HepG2 (cell line): ENCODE data around the gene VAMP5. TPM values are rescaled to one million over a fixed set of nuclear protein-coding genes. Genes with fewer than 3 reads are reported as not detected.

Source experiments
- DNMT3B ChIP-seq: conservative IDR thresholded peaks from 2 replicates; pipeline ENCODE4 v1.6.1; 2016; ENCODE audit warnings: missing biosample characterization, control low read depth
- MAFG ChIP-seq: sonication (generic); formaldehyde crosslinking; IDR thresholded peaks from 2 replicates; pipeline ENCODE4 v1.5.1; 2020; ENCODE audit warnings: mild to moderate bottlenecking, missing genetic modification reagents
- NBN ChIP-seq: fragments of 450-650 bp; conservative IDR thresholded peaks from 2 replicates; pipeline ENCODE4 v1.6.1; 2017
- NR2C2 ChIP-seq: sonication (generic); formaldehyde crosslinking; IDR thresholded peaks from 2 replicates; pipeline ENCODE4 v1.4.0; 2020; ENCODE audit warnings: missing genetic modification reagents, mild to moderate bottlenecking, moderate library complexity, borderline replicate concordance
- NR2F2 ChIP-seq: IDR thresholded peaks from 2 replicates; pipeline ENCODE4 v1.6.1; 2012; ENCODE audit warnings: low read depth, inconsistent platforms, borderline replicate concordance
- PPARG ChIP-seq: conservative IDR thresholded peaks from 2 replicates; pipeline ENCODE4 v1.6.1; 2016; ENCODE audit warnings: missing biosample characterization, missing genetic modification reagents
- RBM39 ChIP-seq: fragments of 200-400 bp; formaldehyde crosslinking; IDR thresholded peaks from one replicate; pipeline ENCODE4 v1.6.1; 2018; ENCODE audit warnings: antibody characterized with exemption, mild to moderate bottlenecking, low read depth, low read length; ENCODE audit not compliant: poor library complexity, severe bottlenecking
- RFX5 ChIP-seq: IDR thresholded peaks from 2 replicates; pipeline ENCODE4 v1.6.1; 2011; ENCODE audit warnings: low read depth, low read length, improper control_type of control experiment
- TBL1XR1 ChIP-seq: fragments of 150-350 bp; IDR thresholded peaks from 2 replicates; pipeline ENCODE4 v1.6.1; 2014; ENCODE audit warnings: borderline replicate concordance, low read length; ENCODE audit not compliant: partially characterized antibody
- YY1 ChIP-seq: IDR thresholded peaks from 2 replicates; pipeline ENCODE4 v1.6.1; 2011; ENCODE audit warnings: low read length, low read depth, moderate library complexity, mild to moderate bottlenecking; ENCODE audit not compliant: insufficient read depth, insufficient replicate concordance
- ZBTB3 ChIP-seq: sonication (generic); formaldehyde crosslinking; IDR thresholded peaks from 2 replicates; pipeline ENCODE4 v1.4.0; 2020; ENCODE audit warnings: low read depth, mild to moderate bottlenecking, moderate library complexity, missing genetic modification reagents, borderline replicate concordance
- ZMYM4 ChIP-seq: sonication (generic); formaldehyde crosslinking; IDR thresholded peaks from 2 replicates; pipeline ENCODE4 v1.8.1; 2023; ENCODE audit warnings: mild to moderate bottlenecking, missing genetic modification reagents
- ZNF607 ChIP-seq: sonication (generic); formaldehyde crosslinking; IDR thresholded peaks from 2 replicates; pipeline ENCODE4 v1.5.1; 2020; ENCODE audit warnings: missing genetic modification reagents, mild to moderate bottlenecking, borderline replicate concordance
- ZSCAN30 ChIP-seq: sonication (generic); formaldehyde crosslinking; IDR thresholded peaks from 2 replicates; pipeline ENCODE4 v1.5.0; 2020; ENCODE audit warnings: mild to moderate bottlenecking, missing genetic modification reagents
- polyA plus RNA-seq, 8 experiments: library from polyadenylated mRNA; depleted of rRNA in 3 of 8; stranded (reverse) in 7 of 8; unstranded in 1 of 8; fragments of >200 nt; fragmentation: Illumina TruSeq in 4 of 8; extraction: Trizol in 4 of 8; gene quantifications; 2 replicates each; pipeline versions ENCODE4 v1.2.1 to v1.2.3, GENCODE V29; 2011 to 2016; ENCODE audit warnings: low read depth in 4 of 8, missing spikeins in 1 of 8, mixed read lengths in 1 of 8; ENCODE audit not compliant: insufficient read depth in 1 of 8
- total RNA-seq, 5 experiments: library from RNA; depleted of rRNA; stranded (reverse); fragments of >200 nt; fragmentation: Illumina TruSeq; extraction: Trizol; gene quantifications; 2 replicates each; pipeline ENCODE4 v1.2.3, GENCODE V29; 2016; ENCODE audit warnings: low read depth in 1 of 5
- TF ChIP-seq, protein P1 (sequence below): sonication (generic); formaldehyde crosslinking; conservative IDR thresholded peaks from 2 replicates; pipeline ENCODE4 v1.8.0; 2022; ENCODE audit warnings: missing genetic modification reagents
- TF ChIP-seq, protein P2 (sequence below): sonication (generic); formaldehyde crosslinking; IDR thresholded peaks from 2 replicates; pipeline ENCODE4 v1.8.1; 2023; ENCODE audit warnings: missing genetic modification reagents, inconsistent platforms, borderline replicate concordance
- TF ChIP-seq, protein P3 (sequence below): IDR thresholded peaks from 2 replicates; pipeline ENCODE4 v1.6.1; 2016; ENCODE audit warnings: missing compliant biosample characterization, missing genetic modification reagents, borderline replicate concordance
- TF ChIP-seq, protein P4 (sequence below): sonication (generic); IDR thresholded peaks from 2 replicates; pipeline ENCODE4 v1.6.1; 2016; ENCODE audit warnings: low read depth, borderline replicate concordance
- TF ChIP-seq, protein P5 (sequence below): sonication (generic); formaldehyde crosslinking; IDR thresholded peaks from 2 replicates; pipeline ENCODE4 v1.5.0; 2020; ENCODE audit warnings: mild to moderate bottlenecking, missing genetic modification reagents, borderline replicate concordance

Gene VAMP5
- total and polyA plus RNA-seq, 2 of the 13 experiments (the other 11 are each of a cell fraction or from before 2014, with no cell fraction given) = 7.2 to 56.7 TPM

DNA sequence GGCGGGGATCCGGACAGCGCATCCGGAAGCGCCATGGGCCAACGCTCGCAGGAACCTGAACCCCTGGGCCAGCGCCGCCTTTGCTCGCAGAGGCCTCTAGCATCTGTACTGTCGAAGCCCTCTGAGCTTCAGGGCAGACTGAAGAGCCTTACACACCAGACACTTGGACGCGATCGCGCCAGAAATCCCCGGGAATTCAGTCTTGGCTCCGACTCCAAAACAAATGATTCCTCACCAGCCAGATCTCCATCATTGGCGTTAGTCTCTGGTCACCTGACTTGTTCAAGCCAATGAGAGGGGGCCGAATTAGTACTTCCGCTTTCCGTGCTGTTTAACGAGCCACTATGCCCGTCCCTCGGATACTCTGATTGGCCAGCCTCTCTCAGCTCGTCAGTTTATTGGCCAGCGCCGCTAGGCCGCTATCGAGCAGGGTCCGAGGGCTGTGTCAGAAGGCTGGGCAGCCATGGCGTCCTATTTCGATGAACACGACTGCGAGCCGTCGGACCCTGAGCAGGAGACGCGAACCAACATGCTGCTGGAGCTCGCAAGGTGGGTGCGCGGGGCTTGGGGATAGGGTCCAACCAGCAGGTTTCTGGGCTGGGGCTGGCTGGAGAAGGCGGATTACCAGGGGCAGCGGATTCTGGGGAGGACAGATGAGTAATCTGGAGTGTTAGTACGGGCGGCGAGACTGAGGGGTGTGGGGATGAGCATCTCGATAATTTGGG lies 11.2 kb downstream of the VAMP5 start, which contains the start of gene RNF181 (continued):
- peak; percentile 87; the same call in 1 of the 2 replicates for TF ChIP-seq ZBTB3
- TF ChIP-seq NR2F2 = no peak; the same call in 1 of the 2 replicates
- TF ChIP-seq DNMT3B (CRISPR knock-in tag) = no peak
- TF ChIP-seq PPARG = 0 out of 2 replicates have a peak, but pooled peaks have one; percentile 22
- no peak for TF ChIP-seq NBN
- peak; percentile 95 for TF ChIP-seq ZMYM4 (CRISPR knock-in tag)
- TF ChIP-seq ZNF607 (CRISPR knock-in tag) = peak; percentile 92
- TF ChIP-seq, protein P1, sequence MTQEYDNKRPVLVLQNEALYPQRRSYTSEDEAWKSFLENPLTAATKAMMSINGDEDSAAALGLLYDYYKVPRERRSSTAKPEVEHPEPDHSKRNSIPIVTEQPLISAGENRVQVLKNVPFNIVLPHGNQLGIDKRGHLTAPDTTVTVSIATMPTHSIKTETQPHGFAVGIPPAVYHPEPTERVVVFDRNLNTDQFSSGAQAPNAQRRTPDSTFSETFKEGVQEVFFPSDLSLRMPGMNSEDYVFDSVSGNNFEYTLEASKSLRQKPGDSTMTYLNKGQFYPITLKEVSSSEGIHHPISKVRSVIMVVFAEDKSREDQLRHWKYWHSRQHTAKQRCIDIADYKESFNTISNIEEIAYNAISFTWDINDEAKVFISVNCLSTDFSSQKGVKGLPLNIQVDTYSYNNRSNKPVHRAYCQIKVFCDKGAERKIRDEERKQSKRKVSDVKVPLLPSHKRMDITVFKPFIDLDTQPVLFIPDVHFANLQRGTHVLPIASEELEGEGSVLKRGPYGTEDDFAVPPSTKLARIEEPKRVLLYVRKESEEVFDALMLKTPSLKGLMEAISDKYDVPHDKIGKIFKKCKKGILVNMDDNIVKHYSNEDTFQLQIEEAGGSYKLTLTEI (CRISPR knock-in tag) = no peak
- TF ChIP-seq, protein P2, sequence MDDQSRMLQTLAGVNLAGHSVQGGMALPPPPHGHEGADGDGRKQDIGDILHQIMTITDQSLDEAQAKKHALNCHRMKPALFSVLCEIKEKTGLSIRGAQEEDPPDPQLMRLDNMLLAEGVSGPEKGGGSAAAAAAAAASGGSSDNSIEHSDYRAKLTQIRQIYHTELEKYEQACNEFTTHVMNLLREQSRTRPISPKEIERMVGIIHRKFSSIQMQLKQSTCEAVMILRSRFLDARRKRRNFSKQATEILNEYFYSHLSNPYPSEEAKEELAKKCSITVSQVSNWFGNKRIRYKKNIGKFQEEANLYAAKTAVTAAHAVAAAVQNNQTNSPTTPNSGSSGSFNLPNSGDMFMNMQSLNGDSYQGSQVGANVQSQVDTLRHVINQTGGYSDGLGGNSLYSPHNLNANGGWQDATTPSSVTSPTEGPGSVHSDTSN (CRISPR knock-in tag) = no peak
- TF ChIP-seq TBL1XR1 = peak; percentile 48
- no peak for TF ChIP-seq MAFG (CRISPR knock-in tag)
- peak; percentile 64; the same call in 1 of the 2 replicates for TF ChIP-seq NR2C2 (CRISPR knock-in tag)
- TF ChIP-seq RFX5 = peak; percentile 74; the same call in 1 of the 2 replicates
- peak; percentile 94 for TF ChIP-seq YY1
- TF ChIP-seq, protein P3, sequence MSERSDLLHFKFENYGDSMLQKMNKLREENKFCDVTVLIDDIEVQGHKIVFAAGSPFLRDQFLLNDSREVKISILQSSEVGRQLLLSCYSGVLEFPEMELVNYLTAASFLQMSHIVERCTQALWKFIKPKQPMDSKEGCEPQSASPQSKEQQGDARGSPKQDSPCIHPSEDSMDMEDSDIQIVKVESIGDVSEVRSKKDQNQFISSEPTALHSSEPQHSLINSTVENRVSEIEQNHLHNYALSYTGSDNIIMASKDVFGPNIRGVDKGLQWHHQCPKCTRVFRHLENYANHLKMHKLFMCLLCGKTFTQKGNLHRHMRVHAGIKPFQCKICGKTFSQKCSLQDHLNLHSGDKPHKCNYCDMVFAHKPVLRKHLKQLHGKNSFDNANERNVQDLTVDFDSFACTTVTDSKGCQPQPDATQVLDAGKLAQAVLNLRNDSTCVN (CRISPR knock-in tag) = no peak
- TF ChIP-seq, protein P4, sequence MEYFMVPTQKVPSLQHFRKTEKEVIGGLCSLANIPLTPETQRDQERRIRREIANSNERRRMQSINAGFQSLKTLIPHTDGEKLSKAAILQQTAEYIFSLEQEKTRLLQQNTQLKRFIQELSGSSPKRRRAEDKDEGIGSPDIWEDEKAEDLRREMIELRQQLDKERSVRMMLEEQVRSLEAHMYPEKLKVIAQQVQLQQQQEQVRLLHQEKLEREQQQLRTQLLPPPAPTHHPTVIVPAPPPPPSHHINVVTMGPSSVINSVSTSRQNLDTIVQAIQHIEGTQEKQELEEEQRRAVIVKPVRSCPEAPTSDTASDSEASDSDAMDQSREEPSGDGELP = no peak
- TF ChIP-seq, protein P5, sequence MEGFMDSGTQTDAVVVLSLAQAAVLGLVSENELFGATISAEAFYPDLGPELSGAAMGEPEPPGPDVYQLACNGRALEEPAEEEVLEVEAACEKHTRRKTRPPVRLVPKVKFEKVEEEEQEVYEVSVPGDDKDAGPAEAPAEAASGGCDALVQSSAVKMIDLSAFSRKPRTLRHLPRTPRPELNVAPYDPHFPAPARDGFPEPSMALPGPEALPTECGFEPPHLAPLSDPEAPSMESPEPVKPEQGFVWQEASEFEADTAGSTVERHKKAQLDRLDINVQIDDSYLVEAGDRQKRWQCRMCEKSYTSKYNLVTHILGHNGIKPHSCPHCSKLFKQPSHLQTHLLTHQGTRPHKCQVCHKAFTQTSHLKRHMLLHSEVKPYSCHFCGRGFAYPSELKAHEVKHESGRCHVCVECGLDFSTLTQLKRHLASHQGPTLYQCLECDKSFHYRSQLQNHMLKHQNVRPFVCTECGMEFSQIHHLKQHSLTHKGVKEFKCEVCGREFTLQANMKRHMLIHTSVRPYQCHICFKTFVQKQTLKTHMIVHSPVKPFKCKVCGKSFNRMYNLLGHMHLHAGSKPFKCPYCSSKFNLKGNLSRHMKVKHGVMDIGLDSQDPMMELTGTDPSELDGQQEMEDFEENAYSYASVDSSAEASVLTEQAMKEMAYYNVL (CRISPR knock-in tag) = peak; percentile 86; the same call in 1 of the 2 replicates
- no peak; the same call in 1 of the 2 replicates for TF ChIP-seq ZSCAN30 (CRISPR knock-in tag)
- TF ChIP-seq RBM39 = no peak
